Stomach smooth muscle (tissue), 2 donors: ENCODE results near the gene HAGHL.

Experiments
- H3K27ac ChIP-seq: one replicate; pipeline ENCODE4 v1.7.0; 2013; ENCODE audit warnings: mild to moderate bottlenecking, low read length, inconsistent platforms
- H3K27me3 ChIP-seq, 2 donors: one replicate each; pipeline ENCODE4 v1.7.0; 2013; ENCODE audit warnings: low read length in 2 of 2; ENCODE audit not compliant: insufficient read depth in 2 of 2, control insufficient read depth in 1 of 2
- H3K36me3 ChIP-seq, 2 donors: one replicate each; pipeline ENCODE4 v1.7.0; 2013; ENCODE audit warnings: low read length in 2 of 2; ENCODE audit not compliant: control insufficient read depth in 2 of 2, insufficient read depth in 2 of 2
- H3K4me1 ChIP-seq: one replicate; pipeline ENCODE4 v1.7.0; 2013; ENCODE audit warnings: low read length; ENCODE audit not compliant: control insufficient read depth, insufficient read depth
- H3K4me3 ChIP-seq, 2 donors: one replicate each; pipeline ENCODE4 v1.7.0; 2013; ENCODE audit warnings: low read length in 2 of 2
- H3K9ac ChIP-seq, 2 donors: one replicate each; pipeline ENCODE4 v1.7.0; 2013; ENCODE audit warnings: low read length in 2 of 2, mild to moderate bottlenecking in 1 of 2
- H3K9me3 ChIP-seq, 2 donors: one replicate each; pipeline ENCODE4 v1.7.0; 2013; ENCODE audit warnings: low read length in 2 of 2; ENCODE audit not compliant: control insufficient read depth in 2 of 2
- donor health status: healthy.
- donor health status: Pancreatic carcinoma.

Gene HAGHL

GRCh38 chr16:730666-731509 lies 4.0 kb downstream of the HAGHL start:
- no peak overlapping the region for H3K9ac ChIP-seq
- H3K27me3 ChIP-seq, result peaks cover 15 to 17% of the 10 kb centered on the region in 2 donors
- no peak overlapping the region for H3K27ac ChIP-seq
- peaks cover 22% of the 10 kb centered on the region for H3K4me1 ChIP-seq
- no peak overlapping the region for H3K4me3 ChIP-seq
- H3K36me3 ChIP-seq, result peaks cover 2 to 23% of the 10 kb centered on the region in 2 donors
- H3K9me3 ChIP-seq, result no peaks in the 10 kb centered on the region

GRCh38 chr16:732332-732731 lies 5.4 kb downstream of the HAGHL start:
- Histone ChIP-seq H3K9me3 (no peaks in the 10 kb centered on the region), H3K9ac (no peak overlapping the region), H3K27me3 (peaks cover 5 to 7% of the 10 kb centered on the region in 2 donors), H3K4me3 (no peak overlapping the region), H3K36me3 (peaks cover 12 to 34% of the 10 kb centered on the region in 2 donors), H3K4me1 (peaks cover 11% of the 10 kb centered on the region), H3K27ac (no peak overlapping the region)

DNA sequence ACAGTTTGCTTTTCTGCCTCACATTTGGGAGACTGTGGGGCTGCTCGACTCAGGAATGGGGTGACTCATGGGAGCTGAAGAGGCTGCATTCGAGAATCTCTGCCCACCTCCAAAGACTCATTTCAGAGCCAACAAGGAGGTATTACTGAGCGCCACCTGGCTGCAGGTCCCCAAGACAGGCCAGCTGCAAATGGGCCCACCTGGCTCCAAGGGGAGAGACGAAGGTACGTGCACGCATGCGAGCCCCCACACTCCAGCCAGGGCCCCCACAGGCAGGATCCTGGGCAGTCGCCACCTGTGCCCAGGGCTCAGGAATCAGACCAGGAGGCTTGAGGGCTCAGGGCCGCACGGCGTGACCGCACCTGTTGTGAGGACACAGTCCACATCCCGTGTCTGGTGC lies 6.0 kb downstream of the HAGHL start:
- H3K4me3 ChIP-seq, result no peak overlapping the region
- H3K27ac ChIP-seq, result no peak overlapping the region
- peaks cover 0 to 3% of the 10 kb centered on the region in 2 donors for H3K27me3 ChIP-seq
- peaks cover 14 to 40% of the 10 kb centered on the region in 2 donors for H3K36me3 ChIP-seq
- H3K9me3 ChIP-seq, result no peaks in the 10 kb centered on the region
- no peak overlapping the region for H3K9ac ChIP-seq
- H3K4me1 ChIP-seq, result peaks cover 6% of the 10 kb centered on the region

GRCh38 chr16:733382-734207 lies 6.7 kb downstream of the HAGHL start:
- Histone ChIP-seq H3K4me3 (no peak overlapping the region), H3K27ac (no peak overlapping the region), H3K4me1 (peaks cover under 1% of the 10 kb centered on the region), H3K9me3 (no peaks in the 10 kb centered on the region), H3K36me3 (peaks cover 14 to 41% of the 10 kb centered on the region in 2 donors), H3K27me3 (peaks cover 0 to under 1% of the 10 kb centered on the region in 2 donors), H3K9ac (no peak overlapping the region)

GRCh38 chr16:734208-734980 lies 7.5 kb downstream of the HAGHL start:
- H3K36me3 ChIP-seq, result peaks cover 14 to 41% of the 10 kb centered on the region in 2 donors
- H3K27ac ChIP-seq, result no peak overlapping the region
- H3K4me1 ChIP-seq, result peaks cover under 1% of the 10 kb centered on the region
- H3K9me3 ChIP-seq, result no peaks in the 10 kb centered on the region
- H3K9ac ChIP-seq, result no peak overlapping the region
- H3K4me3 ChIP-seq, result no peak overlapping the region
- no peaks in the 10 kb centered on the region for H3K27me3 ChIP-seq

DNA sequence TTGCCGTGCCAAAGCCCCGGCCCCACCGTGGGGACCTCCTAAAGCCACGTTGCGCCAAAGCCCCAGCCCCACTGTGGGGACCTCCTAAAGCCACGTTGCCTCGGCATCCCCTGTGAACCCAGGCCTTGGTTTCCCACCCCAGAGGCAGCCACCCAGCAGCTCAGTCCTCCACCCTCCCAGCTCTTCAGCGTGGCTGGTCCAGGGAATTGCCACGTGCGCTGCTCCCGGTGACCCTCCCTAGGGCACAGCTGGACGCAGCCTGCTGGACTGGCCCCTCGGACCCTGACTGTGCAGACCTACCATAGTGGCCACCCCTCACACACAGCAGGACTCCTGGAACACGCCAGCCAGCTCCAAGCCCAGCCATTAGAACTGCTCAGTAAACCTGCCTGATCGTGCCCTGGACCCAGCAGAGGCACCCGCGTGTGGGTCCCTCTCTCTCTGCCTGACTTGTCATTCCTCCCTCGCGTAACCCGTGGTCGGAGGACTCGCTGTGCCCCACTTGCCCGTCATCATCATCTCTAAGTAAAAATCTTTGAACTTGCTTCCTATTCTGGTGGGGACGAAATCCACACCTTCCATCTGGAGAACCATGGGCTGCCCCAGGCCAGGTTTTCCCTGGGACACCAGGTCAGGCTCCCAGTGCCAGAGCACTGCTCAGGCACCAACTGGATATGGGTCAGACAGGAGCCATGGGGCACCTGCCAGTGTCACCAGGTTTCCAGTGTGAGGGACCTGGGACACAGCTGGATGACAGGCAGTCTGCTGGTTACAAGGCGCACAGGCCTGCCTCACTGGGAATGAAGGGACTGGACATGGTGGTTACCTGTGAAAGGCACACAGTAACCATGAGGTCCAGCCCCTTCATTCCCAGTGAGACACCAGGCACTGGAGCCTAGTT lies 8.3 kb downstream of the HAGHL start:
- H3K27me3 ChIP-seq, result no peaks in the 10 kb centered on the region
- peaks cover 14 to 41% of the 10 kb centered on the region in 2 donors for H3K36me3 ChIP-seq
- H3K27ac ChIP-seq, result no peak overlapping the region
- no peaks in the 10 kb centered on the region for H3K9me3 ChIP-seq
- no peak overlapping the region for H3K9ac ChIP-seq
- H3K4me1 ChIP-seq, result peaks cover 9% of the 10 kb centered on the region
- H3K4me3 ChIP-seq, result no peak overlapping the region

DNA sequence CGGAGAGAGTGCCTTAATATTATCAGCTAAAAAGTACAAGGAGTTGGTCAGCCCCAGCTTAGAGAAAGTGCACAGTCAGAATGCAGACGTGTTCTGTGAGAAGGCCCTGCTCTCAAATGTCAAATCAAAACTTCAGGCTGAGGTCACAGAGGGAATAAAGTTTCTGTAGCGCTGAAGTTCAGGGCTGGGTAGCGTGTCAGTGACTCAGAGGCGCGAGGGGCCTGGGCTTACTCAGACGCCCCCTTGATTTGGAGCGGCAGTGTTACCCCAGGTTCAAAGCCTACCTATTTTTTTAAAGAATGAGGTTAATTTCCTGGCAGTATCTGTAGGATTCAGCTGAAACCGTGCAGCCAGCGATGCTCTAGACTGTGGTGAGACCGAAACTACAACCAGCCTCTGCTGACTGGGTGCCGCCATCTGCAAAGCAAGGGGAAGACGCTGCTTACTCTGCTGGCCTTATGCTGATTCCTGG lies 9.1 kb downstream of the HAGHL start:
- Histone ChIP-seq H3K4me1 (peaks cover 12% of the 10 kb centered on the region), H3K27me3 (no peaks in the 10 kb centered on the region), H3K9me3 (no peaks in the 10 kb centered on the region), H3K4me3 (no peak overlapping the region), H3K36me3 (peaks cover 14 to 41% of the 10 kb centered on the region in 2 donors), H3K27ac (no peak overlapping the region), H3K9ac (no peak overlapping the region)

DNA sequence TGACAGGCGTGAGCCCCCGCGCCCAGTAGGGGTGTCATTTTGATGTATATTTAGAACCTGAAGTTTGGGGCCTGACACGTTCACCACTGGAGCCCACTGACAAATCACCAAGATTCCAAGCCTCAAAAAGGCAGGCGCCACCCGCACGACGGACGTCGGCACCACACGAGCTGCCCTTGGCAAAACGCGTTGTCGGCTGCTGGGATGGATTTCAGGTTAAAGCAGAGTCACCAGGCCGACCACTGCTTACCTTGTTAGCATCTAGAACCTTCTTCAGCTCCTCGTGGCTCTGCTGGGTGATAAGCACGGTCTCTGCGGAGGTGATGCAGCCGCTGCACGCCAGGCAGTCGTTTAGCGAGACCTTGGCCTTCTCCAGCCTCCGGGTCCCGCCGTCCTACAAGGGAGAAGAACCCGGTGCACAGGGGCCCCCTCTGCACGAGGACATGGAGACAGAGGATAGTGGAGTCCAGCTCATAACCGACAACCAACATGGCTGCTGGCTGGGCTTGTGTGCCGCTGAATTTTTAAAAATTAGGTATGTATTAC lies 10.1 kb downstream of the HAGHL start:
- Histone ChIP-seq H3K27ac (no peak overlapping the region), H3K4me3 (no peak overlapping the region), H3K4me1 (peaks cover 15% of the 10 kb centered on the region), H3K9ac (no peak overlapping the region), H3K36me3 (peaks cover 14 to 40% of the 10 kb centered on the region in 2 donors), H3K9me3 (no peaks in the 10 kb centered on the region), H3K27me3 (no peaks in the 10 kb centered on the region)

DNA sequence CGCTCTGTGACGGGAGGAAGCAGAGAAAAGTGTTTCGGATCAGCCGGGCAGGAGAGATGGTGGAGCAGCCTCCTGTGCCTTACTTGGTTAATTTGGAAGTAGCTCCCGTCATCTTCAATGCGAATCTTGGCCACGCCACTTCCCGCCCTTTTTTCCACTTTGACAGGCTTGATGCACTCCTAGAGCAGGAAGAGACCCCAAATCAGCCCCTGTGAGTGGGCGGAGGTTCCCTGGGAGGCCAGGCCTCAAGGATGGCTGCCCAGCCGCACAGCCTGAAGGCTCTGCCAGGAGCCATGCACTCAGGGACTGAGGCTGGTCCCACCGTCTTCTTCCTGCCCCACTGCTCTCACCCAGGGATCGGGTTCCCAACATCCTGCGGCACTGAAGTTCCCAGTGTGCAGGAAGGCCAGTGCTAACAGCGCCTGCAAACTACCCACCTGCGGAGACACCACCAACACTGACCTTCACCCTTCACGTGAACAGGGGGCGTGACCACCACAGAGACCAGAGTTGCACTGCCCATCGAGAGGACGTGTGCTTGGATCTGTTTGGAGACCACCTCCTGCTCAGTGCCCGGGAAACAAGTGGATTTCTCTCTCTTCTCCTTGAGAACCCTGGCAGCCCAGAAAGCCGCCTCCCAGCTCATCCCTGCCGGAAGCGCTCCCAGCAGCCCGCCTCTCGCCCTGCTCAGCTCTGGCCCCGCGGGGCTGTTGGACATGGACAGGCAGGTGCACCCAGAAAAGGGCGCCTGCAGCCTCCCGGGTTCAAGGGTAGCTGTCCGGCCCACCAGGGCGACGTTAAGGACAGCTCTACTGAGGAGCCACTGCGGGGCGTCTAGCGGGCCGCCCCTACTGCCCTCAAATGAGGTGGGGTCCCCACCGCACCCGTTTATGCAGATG lies 12.9 kb downstream of the HAGHL start:
- Histone ChIP-seq H3K4me1 (peaks cover 15% of the 10 kb centered on the region), H3K9me3 (no peaks in the 10 kb centered on the region), H3K9ac (peak overlapping the region; percentile 69 to 89), H3K27me3 (no peaks in the 10 kb centered on the region), H3K27ac (no peak overlapping the region), H3K4me3 (peak overlapping the region; percentile 60 to 84), H3K36me3 (peaks cover 14 to 23% of the 10 kb centered on the region in 2 donors)
